Omental fat pad (tissue), 4 donors: ENCODE measurements around the gene NCR3LG1. TPM values are rescaled to one million over a fixed set of nuclear protein-coding genes. Genes with fewer than 3 reads are reported as not detected.

Experiments
- ATAC-seq: fragments of 150-250 bp; one replicate; pipeline ENCODE4 v1.9.1; 2016; ENCODE audit warnings: mild to moderate bottlenecking, moderate library complexity; ENCODE audit not compliant: low FRiP score
- DNase-seq: peaks from one replicate; pipeline ENCODE4 v3.0.0-alpha.2; 2019; ENCODE audit warnings: low spot score
- total RNA-seq, 4 donors: library from RNA; depleted of rRNA; stranded (reverse); fragments of >200 nt; gene quantifications; one replicate each; pipeline ENCODE4 v1.1.0, GENCODE V29; 2016
- TF ChIP-seq, protein P1 (sequence below), 3 donors: fragments of 450-650 bp; IDR thresholded peaks; one replicate each; pipeline ENCODE4 v1.5.1; 2016 to 2017; ENCODE audit warnings: antibody characterized with exemption in 3 of 3, mild to moderate bottlenecking in 3 of 3, moderate library complexity in 2 of 3

Gene NCR3LG1
- total RNA-seq, 4 donors from 2014 or later, result 3.5 to 23.9 (median 11.0) TPM

DNA sequence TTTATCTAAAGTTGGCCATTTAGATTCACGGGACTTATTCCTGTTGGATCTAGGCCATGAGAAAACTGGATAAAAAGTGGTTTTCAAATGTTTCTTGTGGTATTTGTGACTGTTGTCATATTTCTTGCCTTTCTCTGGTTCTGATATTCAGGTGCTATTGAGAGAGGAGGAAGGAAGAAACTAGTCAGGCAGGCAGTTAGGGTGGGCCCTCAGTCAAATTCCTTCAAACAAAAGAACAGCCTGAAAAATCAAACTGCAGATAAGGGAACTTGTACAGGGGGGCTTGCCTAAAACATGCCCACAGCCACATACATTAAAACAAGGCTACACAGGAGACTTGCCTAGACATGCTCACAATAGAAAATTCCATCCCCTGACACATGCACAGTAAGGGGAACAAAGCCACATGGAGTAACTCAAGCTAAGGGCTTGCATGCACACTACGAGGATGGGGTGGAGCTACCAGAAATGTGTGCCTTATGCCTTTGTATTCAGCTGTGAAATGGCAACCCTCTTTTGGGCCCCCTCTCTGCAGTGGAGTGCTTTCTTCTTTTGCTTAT, 18.2 kb downstream of the NCR3LG1 start:
- TF ChIP-seq, protein P1, sequence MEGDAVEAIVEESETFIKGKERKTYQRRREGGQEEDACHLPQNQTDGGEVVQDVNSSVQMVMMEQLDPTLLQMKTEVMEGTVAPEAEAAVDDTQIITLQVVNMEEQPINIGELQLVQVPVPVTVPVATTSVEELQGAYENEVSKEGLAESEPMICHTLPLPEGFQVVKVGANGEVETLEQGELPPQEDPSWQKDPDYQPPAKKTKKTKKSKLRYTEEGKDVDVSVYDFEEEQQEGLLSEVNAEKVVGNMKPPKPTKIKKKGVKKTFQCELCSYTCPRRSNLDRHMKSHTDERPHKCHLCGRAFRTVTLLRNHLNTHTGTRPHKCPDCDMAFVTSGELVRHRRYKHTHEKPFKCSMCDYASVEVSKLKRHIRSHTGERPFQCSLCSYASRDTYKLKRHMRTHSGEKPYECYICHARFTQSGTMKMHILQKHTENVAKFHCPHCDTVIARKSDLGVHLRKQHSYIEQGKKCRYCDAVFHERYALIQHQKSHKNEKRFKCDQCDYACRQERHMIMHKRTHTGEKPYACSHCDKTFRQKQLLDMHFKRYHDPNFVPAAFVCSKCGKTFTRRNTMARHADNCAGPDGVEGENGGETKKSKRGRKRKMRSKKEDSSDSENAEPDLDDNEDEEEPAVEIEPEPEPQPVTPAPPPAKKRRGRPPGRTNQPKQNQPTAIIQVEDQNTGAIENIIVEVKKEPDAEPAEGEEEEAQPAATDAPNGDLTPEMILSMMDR (IDR thresholded peaks at IDR 0.05), result no peak
- DNase-seq (no peak), ATAC-seq (no peak)

DNA sequence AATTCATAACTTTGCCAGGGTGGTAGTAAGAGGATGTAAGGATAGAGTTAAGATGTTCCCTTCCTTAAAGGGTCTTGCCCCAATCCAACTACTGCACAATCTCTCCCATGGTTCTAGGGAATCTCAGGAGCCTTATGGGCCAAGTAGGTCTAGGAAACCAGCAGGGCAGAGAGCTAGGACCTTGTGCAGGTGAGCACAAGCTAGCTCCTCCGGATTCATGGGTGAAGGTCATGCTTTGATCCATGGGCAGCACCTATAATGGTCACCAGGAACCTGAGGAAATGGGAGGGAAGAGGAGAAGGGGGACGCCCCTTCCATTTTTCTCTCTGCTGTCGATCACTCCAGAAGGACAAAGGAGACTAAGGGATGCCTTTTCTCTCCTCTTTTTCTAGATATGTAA, 20.0 kb downstream of the NCR3LG1 start:
- no peak for ATAC-seq
- no peak for DNase-seq
- TF ChIP-seq, protein P1 (IDR thresholded peaks at IDR 0.05), result no peak

DNA sequence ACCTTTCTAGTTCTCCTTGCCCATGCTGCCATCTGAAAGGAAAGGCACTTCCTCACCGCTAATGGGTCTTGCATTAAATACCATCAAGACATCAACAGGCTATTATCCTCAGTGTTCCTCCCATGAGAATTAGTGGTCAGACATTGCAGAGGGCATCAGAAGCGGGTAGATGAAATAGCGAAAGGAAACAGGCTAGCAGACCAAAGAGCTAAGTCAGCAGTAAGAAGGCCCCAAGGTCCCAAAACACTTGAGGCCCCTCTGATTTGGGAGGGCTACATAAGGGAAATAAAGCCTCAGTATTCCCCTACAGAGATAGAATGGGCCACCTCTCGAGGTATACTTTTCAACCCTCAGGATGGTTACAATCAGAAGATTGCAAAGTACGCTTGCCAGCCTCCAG, 23.9 kb downstream of the NCR3LG1 start:
- DNase-seq, result no peak
- ATAC-seq, result no peak
- TF ChIP-seq, protein P1 (IDR thresholded peaks at IDR 0.05), result no peak

DNA sequence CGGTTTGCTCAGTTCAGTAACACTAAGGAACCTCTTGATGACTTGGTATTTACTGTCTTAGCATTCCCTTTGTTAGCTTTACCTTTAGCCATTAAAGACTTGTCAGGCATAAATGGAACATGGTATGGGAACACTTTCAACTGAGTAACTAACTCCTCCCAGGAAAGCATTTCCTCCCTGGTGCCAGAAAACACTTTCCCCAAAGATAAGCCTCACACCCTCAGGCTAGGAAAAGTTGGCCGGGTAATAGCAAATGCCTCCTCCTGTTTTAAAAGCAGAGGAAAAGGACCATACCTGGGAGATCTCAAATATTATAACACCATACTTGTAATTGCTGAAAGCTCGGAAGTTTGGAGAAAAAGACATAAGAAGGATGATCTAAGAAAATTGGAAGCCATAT, 24.9 kb downstream of the NCR3LG1 start:
- TF ChIP-seq, protein P1 (IDR thresholded peaks at IDR 0.05), result no peak
- no peak for ATAC-seq
- no peak for DNase-seq

DNA sequence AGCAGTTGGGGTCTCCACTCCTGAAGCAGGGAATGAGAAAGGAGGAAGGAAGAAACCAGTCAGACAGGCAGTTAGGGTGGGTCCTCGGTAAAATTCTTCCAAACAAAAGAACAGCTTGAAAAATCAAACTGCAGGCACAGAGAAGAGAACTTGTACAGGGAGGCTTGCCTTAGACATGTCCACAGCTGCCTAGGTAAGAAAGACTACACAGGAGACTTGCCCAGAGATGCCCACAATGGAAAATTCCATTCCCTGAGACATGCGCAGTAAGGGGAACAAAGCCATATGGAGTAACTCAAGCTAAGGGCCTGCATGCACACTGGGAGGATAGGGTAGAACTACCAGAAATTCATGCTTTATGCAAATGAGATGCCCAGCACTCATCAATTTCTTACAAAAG, 27.1 kb downstream of the NCR3LG1 start:
- DNase-seq (no peak), ATAC-seq (no peak)

DNA sequence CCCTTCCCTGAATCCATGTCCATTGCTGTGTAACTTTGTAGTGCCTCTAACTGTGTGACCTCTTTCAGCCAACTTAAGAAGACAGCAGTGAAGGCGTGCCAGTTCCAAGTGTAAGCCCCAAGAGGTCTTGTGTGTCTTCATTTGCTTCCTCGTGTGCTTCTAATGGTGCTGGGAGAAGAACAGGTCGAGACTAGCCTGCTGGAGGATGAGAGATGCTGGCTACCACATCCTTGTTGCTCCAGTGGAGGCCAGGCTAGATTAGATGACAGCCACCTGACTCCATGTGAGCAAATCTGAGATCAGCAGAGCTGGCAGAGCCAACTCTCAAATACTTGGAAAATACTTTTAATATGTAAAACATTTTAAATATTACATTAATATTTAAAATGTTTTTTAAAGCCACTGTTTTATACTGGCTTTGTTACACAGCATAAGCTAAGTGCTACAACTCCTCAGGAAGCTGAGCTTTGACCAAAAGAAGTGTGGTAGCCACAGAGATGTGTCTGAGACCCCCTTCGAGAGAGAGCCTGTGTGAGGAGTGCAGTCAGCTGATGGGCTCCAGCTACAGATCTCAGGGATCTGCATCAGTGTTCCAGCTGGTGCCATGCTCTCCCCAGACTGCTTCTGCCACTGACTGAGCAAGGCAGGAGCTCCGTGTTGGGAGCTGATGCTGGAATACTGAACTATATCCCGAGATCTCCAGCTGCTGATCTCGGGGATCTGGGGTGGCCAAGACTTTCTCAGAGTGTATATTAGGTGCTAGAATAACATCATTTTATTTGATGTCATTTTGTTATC, 28.0 kb downstream of the NCR3LG1 start:
- no peak for DNase-seq
- ATAC-seq, result no peak
- TF ChIP-seq, protein P1 (IDR thresholded peaks at IDR 0.05), result no peak

More for the DNA sequence above, 27.1 kb downstream of the NCR3LG1 start:
- TF ChIP-seq, protein P1 (IDR thresholded peaks at IDR 0.05), result no peak

DNA sequence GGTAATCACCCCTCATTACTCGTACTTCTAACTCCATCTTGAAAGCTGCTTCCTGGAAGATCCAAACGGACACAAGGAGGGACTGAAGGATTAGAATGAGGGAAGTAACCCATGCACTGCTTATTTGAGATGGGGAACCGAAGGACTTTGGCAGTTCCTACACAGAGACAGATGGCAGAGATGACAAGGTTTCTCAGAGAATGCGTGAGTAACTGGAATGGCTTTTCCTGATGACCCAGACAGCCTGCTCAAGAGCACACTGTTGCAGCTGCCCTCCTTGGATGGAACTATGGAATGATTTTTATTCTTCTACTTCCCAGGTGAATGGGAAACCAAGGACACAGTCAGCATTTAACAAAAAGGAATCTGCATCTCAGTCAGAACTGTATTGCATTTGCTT, 29.6 kb downstream of the NCR3LG1 start:
- DNase-seq, result no peak
- TF ChIP-seq, protein P1 (IDR thresholded peaks at IDR 0.05), result no peak
- ATAC-seq, result no peak
